HuH-7 (cell line): ENCODE data around the gene THEMIS2.

Source experiments
- DNase-seq: peaks from one replicate; pipeline ENCODE4 v3.0.0; 2011; ENCODE audit warnings: low spot score

The THEMIS2 gene

DNA sequence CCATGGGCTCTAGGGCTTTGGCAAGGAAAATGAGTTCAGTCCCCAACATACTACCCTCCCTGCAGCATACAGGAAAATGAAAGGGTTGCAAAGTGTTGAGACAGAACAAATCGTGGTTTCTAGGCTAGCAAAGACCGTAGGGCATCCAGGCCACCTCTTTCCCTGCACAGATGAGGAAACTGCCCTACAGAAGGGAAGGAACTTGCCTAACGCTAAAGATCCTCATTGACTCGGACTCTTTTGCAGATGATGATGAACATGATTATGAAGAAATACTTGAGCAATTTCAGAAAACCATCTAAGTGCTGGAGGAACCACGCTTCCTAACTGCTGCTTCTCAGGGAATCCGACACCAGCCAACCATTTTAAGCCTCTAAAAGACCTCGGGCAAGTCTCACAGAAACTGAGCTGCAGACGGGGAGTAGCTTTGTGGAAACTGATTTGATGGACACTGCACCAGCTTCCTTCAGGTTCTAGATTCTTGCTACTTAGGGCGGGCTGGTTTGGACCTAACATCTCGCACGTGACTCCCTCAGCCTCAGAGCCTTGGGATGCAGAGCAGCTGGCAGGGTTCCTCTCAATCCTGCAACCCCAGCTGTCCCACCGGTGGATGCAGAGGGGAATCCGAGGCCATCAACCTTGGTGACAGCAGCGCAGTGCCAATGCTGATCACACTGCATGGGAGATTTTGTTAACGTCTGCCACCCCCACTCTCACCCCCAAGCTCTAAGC is 13.4 kb downstream of the THEMIS2 start:
- no peak for DNase-seq

DNA sequence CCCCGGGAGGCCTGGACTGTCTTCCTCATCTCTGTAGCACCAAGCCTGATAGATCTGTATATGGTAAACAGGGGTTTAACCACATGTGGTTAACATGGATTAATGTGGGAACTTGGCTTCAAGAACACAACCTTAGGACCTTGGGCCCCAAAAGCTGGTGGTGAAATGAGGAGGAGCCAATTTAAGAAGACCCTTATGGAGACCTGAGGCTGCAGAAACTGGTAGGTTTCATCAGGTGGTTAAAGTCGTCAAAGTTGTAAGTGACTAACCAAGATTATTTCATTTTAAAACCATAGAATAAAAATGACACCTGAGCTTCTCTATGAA is 14.0 kb downstream of the THEMIS2 start:
- DNase-seq: no peak

DNA sequence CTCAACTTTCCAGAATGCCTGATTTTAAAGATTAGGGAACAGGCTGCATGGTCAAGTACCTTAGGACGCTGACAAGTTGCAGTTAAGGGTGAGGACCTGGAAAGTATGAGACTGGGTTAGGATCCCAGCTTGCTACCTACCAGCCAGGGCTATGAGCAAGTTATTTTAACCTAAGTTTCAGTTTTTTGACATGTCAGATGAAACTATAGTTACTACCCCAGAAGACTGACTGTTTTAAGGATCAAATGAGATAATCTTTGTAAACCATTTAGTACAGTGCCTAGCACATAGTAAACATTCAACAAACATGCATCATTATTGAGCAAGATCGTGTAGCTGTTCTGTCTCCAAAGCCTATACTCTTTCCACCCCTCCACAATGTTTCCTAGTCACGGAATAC is 14.4 kb downstream of the THEMIS2 start:
- DNase-seq: no peak

DNA sequence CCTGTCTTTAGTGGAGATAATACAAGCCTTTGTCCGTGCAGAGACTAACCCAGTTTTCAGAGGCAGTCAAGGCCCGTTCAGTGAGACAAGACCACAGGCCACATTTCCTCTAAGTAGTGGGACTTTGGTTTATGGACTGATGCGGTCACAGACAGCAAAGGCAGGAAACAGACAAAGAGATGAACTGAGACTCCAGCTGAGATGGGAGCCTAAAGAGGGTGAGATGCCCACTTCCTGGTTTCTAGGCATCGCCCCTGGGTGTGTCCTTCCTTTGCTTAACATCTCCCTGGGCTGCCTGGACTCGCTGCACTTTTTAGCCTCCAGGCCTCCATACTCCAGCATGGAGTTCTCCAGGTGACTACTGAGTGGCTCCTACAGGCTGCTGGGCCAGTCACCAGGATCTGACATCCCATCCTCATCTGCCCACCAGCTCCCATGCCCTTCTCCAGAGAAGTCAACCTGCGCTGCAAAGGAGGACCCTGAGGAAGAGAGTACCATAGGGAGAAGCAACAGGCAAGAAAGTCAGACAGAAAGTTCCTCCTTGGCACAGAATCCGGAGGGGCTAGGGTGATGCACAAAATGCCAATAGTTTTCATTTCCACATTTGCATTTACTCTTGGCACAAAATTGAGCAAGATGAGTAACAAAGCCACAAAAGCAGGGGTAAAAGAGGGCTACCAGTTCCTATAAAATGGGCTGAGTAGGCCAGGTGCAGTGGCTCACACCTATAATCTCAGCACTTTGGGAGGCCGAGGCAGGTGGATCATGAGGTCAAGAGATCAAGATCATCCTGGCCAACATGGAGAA is 15.1 kb downstream of the THEMIS2 start:
- DNase-seq: no peak

DNA sequence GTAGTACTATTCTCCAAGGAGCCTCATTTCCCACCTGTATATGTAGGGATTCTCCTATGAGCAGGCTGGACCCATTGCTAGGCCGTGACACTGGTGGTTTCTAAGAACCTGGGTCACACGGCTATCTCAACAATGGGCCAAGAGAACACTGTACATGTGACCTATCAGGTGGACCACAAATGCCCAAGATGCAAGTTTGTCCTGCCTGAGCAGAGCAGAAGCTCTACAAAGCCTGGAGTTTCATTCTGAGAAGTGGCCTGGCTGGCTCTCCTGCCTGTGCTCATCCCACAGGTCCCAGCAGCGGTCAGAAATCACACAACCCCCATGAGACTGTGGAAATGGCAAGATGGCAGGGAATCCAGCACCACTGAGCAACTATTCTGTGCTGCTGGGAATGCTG is 17.2 kb downstream of the THEMIS2 start:
- no peak for DNase-seq

DNA sequence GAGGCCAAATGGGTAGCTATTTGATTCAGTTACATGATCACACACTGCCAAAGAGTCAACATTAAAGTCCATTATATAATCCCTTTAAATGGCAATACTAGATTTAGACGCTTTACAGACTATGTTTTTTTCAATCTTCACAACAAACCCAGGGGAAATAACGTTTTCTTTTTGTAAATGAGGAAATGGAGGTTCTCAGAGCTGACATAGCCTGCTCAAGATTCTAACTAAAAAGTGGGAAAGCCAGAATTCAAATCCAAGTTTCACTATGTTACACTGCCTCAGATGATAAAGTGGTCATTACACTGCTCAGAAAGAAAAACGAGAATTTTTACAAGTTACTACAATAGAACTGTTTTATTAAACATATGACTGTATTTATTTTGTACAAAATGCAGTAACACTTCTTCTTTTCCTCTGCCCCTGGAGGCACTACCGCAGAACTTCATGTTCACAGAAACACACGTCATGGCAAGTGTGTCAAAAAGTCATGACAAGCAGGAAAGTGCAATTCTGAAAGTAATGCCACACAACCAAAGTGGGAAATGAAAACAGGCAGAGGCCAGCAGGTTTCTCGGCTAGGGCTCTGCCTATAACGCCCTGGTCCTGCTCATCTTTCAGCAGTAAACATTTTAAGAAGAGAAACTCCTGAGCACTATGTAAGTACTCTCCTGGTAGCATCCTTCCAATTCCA is 19.0 kb downstream of the THEMIS2 start:
- no peak for DNase-seq

DNA sequence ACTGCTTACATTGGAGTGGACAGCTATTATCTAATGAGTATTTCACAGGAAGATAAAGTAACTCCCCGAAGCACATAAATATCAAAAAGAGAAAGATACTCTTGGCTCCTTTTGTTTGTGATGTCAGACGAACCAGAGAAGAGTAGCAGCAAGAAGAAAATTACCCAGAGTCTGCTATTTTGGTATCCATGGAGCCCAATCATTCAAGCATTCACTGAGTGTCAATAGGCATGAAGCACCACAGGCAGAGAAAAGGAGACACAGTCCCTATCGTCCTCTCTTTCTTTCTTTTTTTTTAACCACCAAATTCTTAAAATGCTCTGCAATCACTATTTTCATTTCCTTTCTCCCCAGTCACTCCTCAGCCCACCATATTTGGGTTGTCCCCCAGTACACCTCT is 22.2 kb downstream of the THEMIS2 start:
- no peak for DNase-seq

DNA sequence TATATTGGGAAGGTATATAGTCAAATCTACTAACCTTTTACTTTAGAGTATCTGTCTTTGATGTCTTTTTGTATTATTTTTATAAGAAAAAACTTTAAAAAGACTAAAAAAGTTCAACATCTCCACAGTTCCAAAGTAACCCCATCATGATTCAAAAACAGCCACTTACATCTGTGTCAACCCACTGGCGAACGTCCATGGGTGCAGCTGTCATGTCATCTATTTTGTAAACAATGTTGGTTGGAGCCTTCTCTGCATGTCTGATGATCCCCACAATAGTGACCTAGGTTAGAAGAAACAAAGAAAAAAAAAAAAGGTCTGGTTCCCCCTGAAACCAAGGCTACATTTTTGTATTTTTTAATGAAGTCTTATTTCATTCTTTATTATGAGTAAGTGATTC is 34.4 kb downstream of the THEMIS2 start:
- no peak for DNase-seq

DNA sequence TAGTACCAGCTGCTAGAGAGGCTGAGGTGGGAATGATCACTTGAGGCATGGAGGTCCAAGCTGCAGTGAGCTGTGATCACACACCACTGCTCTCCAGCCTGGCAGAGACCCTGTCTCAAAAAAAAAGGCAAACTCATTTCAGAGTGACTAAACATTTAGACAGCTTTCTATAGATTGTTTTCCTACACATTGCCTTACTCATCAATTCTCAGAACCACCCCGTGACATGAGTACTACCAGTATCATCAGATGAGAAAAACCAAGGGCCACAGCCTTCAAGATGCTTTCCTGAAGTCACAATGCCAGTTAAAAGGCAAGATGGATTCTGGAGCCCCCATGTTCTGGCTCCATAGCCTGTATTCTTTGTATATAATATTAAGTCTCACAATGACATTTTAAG is 40.1 kb downstream of the THEMIS2 start:
- DNase-seq: no peak

DNA sequence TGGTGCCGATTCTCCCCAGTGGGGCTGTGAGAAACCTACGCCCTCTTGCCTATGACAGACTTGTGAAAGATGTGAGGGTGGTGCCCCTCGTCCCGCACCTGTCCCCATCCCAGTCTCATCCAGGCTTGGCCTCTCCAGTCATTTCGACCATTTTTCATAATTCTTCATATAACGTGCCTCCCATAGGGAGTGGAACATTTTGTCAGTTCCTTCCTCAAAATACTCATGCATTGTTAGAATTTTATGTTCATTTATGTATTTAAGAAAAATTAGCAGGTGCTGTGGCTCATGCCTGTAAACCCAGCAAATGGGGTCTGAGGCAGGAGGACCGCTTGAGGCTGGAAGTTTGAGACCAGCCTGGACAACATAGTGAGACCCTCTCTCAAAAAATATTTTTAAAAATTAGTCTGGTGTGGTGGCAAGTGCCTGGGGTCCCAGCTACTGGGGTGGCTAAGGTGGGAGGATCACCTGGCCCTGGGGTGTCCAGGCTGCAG is 42.8 kb downstream of the THEMIS2 start:
- no peak for DNase-seq

DNA sequence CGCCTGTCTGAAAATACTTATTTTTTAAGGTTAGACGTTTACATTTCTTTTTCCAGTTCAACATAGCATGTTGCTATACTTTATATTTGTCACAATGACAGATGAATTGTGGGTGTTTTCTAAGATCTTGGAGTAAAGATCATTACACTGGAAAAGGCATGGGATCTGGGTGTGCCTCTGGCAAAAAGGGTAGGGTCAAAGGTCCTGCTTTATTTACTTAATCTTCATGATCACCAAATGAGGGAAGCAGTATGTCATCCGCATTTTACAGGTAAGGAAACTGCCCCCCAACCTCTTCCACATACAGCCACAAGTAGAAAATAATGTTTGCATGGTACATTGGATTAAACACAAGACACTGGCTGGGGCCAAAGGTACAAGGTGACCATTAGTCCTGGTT is 49.9 kb downstream of the THEMIS2 start:
- DNase-seq: no peak

DNA sequence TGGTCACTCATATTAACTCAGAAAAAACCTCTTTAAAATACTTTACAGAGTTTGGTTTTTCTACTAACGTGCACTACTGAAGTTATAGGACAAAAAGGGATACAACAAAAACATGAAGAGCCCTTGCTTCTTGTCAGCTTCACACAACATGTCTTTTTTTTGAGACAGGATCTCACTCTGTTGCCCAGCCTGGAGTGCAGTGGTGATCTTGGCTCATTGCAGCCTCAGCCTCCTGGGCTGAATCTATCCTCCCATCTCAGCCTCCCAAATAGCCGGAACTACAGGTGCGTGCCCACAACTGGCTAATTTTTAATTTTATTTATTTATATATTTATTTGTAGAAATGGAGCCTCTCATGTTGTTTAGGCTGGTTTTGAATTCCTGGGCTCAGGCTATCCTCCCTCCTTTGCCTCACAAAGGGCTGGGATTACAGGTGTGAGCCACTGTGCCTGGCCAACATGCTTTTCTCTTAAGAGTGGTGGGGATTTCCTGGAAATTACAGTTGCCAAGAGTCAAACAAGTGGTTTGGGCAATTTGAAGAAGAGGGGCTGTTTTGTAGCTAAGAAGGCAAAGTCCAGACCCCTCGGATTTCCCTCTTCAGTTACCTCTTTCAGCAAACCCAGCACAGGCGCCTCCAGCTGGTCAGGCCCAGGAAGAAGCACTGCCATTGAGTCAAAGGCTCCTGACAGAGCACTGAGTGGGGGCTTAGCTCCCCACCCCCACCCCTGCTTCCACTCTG is 56.0 kb downstream of the THEMIS2 start:
- DNase-seq: no peak

DNA sequence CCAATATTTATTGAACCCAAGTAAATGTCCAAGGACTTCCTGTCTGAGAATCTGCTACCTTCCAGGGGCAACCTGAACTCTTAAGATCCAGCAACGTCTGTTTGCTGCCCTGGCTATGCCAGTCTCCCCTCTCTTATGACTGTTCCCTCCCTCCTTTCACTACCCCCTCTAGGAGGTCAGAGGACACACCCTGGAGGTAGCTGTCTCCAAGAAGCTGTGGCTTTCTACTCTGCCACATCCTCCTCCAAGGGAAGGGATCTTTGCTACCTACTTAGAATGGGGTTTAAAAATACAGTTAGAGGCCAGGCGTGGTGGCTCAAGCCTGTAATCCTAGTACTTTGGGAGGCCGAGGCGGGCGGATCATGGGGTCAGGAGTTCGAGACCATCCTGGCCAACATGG is 58.8 kb downstream of the THEMIS2 start:
- DNase-seq: no peak

DNA sequence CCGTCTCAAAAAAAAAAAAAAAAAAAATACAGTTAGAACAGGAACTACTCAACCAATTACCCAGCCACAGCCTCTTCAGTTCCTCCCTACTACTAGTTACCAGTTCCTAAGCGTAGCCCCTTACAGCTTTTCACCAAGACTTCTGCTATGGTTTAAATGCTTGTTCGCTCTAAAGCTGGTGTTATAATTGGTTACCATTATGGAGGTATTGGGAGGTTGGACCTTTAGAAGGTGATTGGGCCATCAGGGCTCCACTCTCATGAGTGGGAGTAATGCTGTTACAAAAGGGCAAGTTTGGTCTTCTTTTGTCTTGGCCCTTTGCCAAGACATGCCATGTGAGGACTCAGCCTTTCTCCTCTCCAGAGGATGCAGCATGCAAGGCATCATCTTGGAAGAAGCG is 59.4 kb downstream of the THEMIS2 start:
- DNase-seq: no peak

DNA sequence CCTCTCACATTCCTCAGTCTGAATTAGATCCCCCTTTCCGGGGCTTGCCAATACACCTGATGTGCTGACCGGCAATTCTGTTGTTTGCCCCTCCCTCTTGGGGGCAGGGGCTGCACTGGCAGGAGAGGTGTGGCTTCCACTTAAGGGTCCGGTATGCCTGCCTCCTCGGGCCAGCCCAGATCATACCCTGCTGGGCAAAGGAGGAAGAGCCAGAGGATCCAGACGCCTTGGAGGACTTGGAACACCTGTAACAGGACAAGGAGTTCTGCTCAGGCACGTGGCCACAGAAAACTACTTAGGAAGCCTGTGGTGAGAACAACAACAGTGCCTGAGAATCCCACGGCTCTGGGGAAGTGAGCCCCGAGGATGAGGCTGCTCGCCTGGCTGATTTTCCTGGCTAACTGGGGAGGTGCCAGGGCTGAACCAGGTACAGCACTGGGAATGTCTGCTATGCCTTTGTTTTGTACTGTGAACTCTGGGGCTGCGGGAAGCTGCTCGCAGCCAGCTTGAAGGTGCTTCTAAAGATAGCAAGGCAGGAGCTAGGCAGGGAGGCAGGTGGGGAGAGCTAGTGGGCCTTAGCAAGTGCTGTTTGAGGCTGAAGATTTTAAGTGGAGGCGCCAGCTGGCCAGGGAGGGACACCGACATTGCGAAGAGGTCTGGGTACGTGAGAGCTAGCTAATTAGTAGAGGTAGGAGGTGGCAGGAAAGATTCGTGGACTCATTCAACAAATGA is 62.6 kb downstream of the THEMIS2 start, which contains the start of gene SMPDL3B:
TSS of gene SMPDL3B (plus strand) at position 183 of the 732 bp plus-strand sequence. CDS start at position 367, 184 bp downstream.
- peak; percentile 48 for DNase-seq

DNA sequence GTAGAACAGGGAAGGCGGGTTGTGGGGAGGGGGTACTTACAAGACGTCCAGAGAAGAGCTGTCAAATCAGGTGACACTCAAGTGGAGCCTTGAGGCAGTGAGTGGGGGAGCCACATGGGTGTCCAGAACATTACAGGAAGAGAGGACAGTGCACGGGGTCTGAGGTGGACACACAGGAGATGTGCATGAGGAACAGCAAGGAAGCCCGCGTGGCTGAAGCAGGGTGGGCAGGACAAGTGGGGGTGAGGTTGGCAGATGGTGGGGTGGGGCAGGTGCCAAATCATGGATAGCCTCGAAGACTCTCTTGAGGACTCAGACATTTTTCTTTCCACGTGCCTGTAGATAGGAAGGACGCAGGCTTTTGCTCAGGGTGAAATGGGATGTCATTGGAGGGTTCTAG is 63.4 kb downstream of the THEMIS2 start:
- DNase-seq: no peak
